ENCODE results near the gene GALNT2. TPM values are rescaled to one million over a fixed set of nuclear protein-coding genes. Genes with fewer than 3 reads are reported as not detected.

Gene GALNT2
- total and polyA plus RNA-seq, 2 of the 13 experiments (the other 11 are each of a cell fraction or from before 2014, with no cell fraction given) = 39.3 to 39.6 TPM

- WGBS (ENCODE audit: low lambda C conversion rate) = 100% methylated on average over 1 of the region's 1 CpG
- Histone ChIP-seq H3K4me3 (replicated peaks in 1 of 3; ENCODE audit: insufficient read depth in 1 of 3, low read depth in 2 of 3, low read length in 3 of 3) (no peak overlapping the region), H3K27ac (ENCODE audit: extremely low read length, insufficient read depth, low read length) (no peak overlapping the region), H3K9ac (ENCODE audit: insufficient read depth, low read depth, low read length) (no peak overlapping the region), H2AFZ (ENCODE audit: low read length) (no peak overlapping the region), H3K4me2 (ENCODE audit: low read depth, low read length) (no peak overlapping the region), H3K27me3 (ENCODE audit: control insufficient read depth in 1 of 2, insufficient read depth in 2 of 2, low read length in 2 of 2) (no peaks in the 10 kb centered on the region; a peak in 1 of 5 replicates), H3K4me1 (ENCODE audit: insufficient read depth, low read length) (no peaks in the 10 kb centered on the region), H4K20me1 (ENCODE audit: insufficient read depth, low read length) (peaks cover 2% of the 10 kb centered on the region; the same call in 1 of the 2 replicates), H3K9me3 (ENCODE audit: low read length) (no peaks in the 10 kb centered on the region), H3K79me2 (ENCODE audit: insufficient read depth, low read length) (no peaks in the 10 kb centered on the region), H3K36me3 (replicated peaks in 1 of 2; ENCODE audit: control insufficient read depth in 1 of 2, insufficient read depth in 2 of 2, low read length in 2 of 2) (peaks cover 6 to 20% of the 10 kb centered on the region in 2 experiments; a peak in 4 of 5 replicates)
- in situ Hi-C loops (cut with HindIII; ENCODE audit: extremely low pct_ligation_motif_present, low pct_unique_long_range_greater_than_20kb) = no loop called here
- FAIRE-seq (no peak), DNase-seq (ENCODE audit: low spot score) (no peak), ATAC-seq (no peak)
- CTCF ChIA-PET (ENCODE audit: low intra/inter-chr PET ratio, low total read pairs) = no interaction called here
- intact Hi-C loops (cut with micrococcal nuclease; ENCODE audit: unreplicated experiment) = no loop called here
- POLR2A ChIA-PET = no interaction called here
- BruUV-seq (replicated peaks) = no TSS peak
- TF ChIP-seq KAT8 (CRISPR knock-in tag; IDR thresholded peaks at IDR 0.05) (no peak), ZNF414 (CRISPR knock-in tag; IDR thresholded peaks at IDR 0.05) (no peak), ZNF180 (CRISPR knock-in tag; IDR thresholded peaks at IDR 0.05; ENCODE audit: borderline replicate concordance, low read depth) (no peak), IRF9 (CRISPR knock-in tag; IDR thresholded peaks at IDR 0.05; ENCODE audit: borderline replicate concordance) (no peak), SKIL (CRISPR knock-in tag; IDR thresholded peaks at IDR 0.05; ENCODE audit: borderline replicate concordance) (no peak), SATB2 (CRISPR knock-in tag; IDR thresholded peaks at IDR 0.05) (no peak), KLF15 (CRISPR knock-in tag; IDR thresholded peaks at IDR 0.05; ENCODE audit: borderline replicate concordance) (no peak), MYPOP (CRISPR knock-in tag; IDR thresholded peaks at IDR 0.05) (no peak), FOXP1 (IDR thresholded peaks at IDR 0.05) (no peak), FOXP1 (CRISPR knock-in tag; IDR thresholded peaks at IDR 0.05) (no peak), ZNF513 (CRISPR knock-in tag; conservative IDR thresholded peaks at IDR 0.05) (no peak), ZNF687 (CRISPR knock-in tag; IDR thresholded peaks at IDR 0.05) (no peak), ZNF335 (CRISPR knock-in tag; IDR thresholded peaks at IDR 0.05) (no peak)
Measured at GRCh38 chr1:230270185-230270558, 203.1 kb downstream of the GALNT2 start.

Data from HepG2 (cell line).